HepG2 (cell line): ENCODE results near the gene LRP2. TPM values are rescaled to one million over a fixed set of nuclear protein-coding genes. Genes with fewer than 3 reads are reported as not detected.

Source experiments
- ATAC-seq: fragments of 200-7000 bp; cut with Tn5 transposase; 3 replicates; pipeline ENCODE4 v1.9.1; 2020; ENCODE audit warnings: mild to moderate bottlenecking, moderate library complexity
- BruUV-seq: library from RNA; stranded (reverse); fragments of 400-500 nt; replicated peaks from 2 replicates; lab custom pipeline; 2021; lab: Mats Ljungman, UMichigan
- CTCF ChIA-PET: fragments of 300-600 bp; formaldehyde crosslinking; extraction: SDS; loops from one replicate; lab custom pipeline; 2021; ENCODE audit warnings: low total read pairs, inconsistent platforms, low intra/inter-chr PET ratio; lab: Yijun Ruan, JAX
- POLR2A ChIA-PET: fragments of 350-600 bp; sonication (Branson Sonifier 250); formaldehyde crosslinking; loops from one replicate; lab custom pipeline; 2020; ENCODE audit warnings: antibody characterized with exemption, inconsistent platforms; lab: Yijun Ruan, JAX
- DNase-seq: peaks from one replicate; pipeline ENCODE4 v3.0.0-alpha.2; 2015; ENCODE audit warnings: low spot score
- FAIRE-seq: peaks from 3 replicates; lab custom pipeline; 2011; peaks lifted over from hg19 to GRCh38; lab: Jason Lieb, UNC
- H2AFZ ChIP-seq: one replicate; pipeline ENCODE4 v1.6.1; 2011; ENCODE audit warnings: low read length, inconsistent platforms
- H3K27ac ChIP-seq: fragments of 300-600 bp; 3 replicates; pipeline ENCODE4 v1.8.0; 2011; ENCODE audit warnings: mixed run types, mild to moderate bottlenecking, mixed read lengths, low read length, inconsistent platforms; ENCODE audit not compliant: insufficient read depth; ENCODE audit errors: extremely low read length
- H3K27me3 ChIP-seq, 2 experiments: fragments of 200-600 bp in 1 of 2; 2 replicates in 1 of 2; 3 replicates in 1 of 2; pipeline versions ENCODE4 v1.6.0 to v1.8.0; 2011; ENCODE audit warnings: low read length in 2 of 2, mild to moderate bottlenecking in 2 of 2, moderate library complexity in 2 of 2, inconsistent platforms in 1 of 2; ENCODE audit not compliant: insufficient read depth in 2 of 2, control insufficient read depth in 1 of 2
- H3K36me3 ChIP-seq, 2 experiments: fragments of 200-600 bp in 1 of 2; replicated peaks in 1 of 2; 2 replicates in 1 of 2; 3 replicates in 1 of 2; pipeline versions ENCODE4 v1.5.1 to v1.8.0; 2011; ENCODE audit warnings: low read length in 2 of 2, inconsistent platforms in 1 of 2; ENCODE audit not compliant: insufficient read depth in 2 of 2, control insufficient read depth in 1 of 2
- H3K4me1 ChIP-seq: 2 replicates; pipeline ENCODE4 v1.5.1; 2012; ENCODE audit warnings: low read length, inconsistent platforms; ENCODE audit not compliant: insufficient read depth
- H3K4me2 ChIP-seq: 2 replicates; pipeline ENCODE4 v1.6.0; 2011; ENCODE audit warnings: low read depth, low read length, inconsistent platforms
- H3K4me3 ChIP-seq, 3 experiments: fragments of 200-600 bp in 1 of 3; sonication (generic), shearing (Covaris generic) in 1 of 3; replicated peaks in 1 of 3; 2 replicates each; pipeline ENCODE4 v1.5.1; 2011 to 2016; ENCODE audit warnings: low read length in 3 of 3, inconsistent platforms in 2 of 3, low read depth in 2 of 3, mild to moderate bottlenecking in 2 of 3, control low read depth in 1 of 3, mixed read lengths in 1 of 3; ENCODE audit not compliant: insufficient read depth in 1 of 3
- H3K79me2 ChIP-seq: one replicate; pipeline ENCODE4 v1.6.1; 2011; ENCODE audit warnings: low read length, inconsistent platforms; ENCODE audit not compliant: insufficient read depth
- H3K9ac ChIP-seq: 2 replicates; pipeline ENCODE4 v1.6.0; 2011; ENCODE audit warnings: mild to moderate bottlenecking, low read depth, low read length, inconsistent platforms; ENCODE audit not compliant: insufficient read depth
- H3K9me3 ChIP-seq: 2 replicates; pipeline ENCODE4 v1.5.1; 2012; ENCODE audit warnings: mild to moderate bottlenecking, low read length
- H4K20me1 ChIP-seq: 2 replicates; pipeline ENCODE4 v1.6.0; 2011; ENCODE audit warnings: inconsistent platforms, mild to moderate bottlenecking, low read length, moderate library complexity; ENCODE audit not compliant: insufficient read depth
- ARNT ChIP-seq: fragments of 450-650 bp; IDR thresholded peaks from 2 replicates; pipeline ENCODE4 v1.6.1; 2017
- HOXA9 ChIP-seq: sonication (generic); formaldehyde crosslinking; IDR thresholded peaks from 2 replicates; pipeline ENCODE4 v1.8.1; 2022; ENCODE audit warnings: missing genetic modification reagents, mild to moderate bottlenecking, moderate library complexity, borderline replicate concordance
- TAF15 ChIP-seq: fragments of 200-400 bp; formaldehyde crosslinking; IDR thresholded peaks from one replicate; pipeline ENCODE4 v1.6.1; 2018; ENCODE audit warnings: mild to moderate bottlenecking, low read depth, low read length; ENCODE audit not compliant: poor library complexity, severe bottlenecking
- TCF12 ChIP-seq, 2 experiments: fragments of 450-650 bp in 1 of 2; sonication (generic) in 1 of 2; formaldehyde crosslinking in 1 of 2; IDR thresholded peaks; 2 replicates each; pipeline versions ENCODE4 v1.6.1 to v1.8.0; 2017 to 2022; ENCODE audit warnings: antibody characterized with exemption in 1 of 2, mild to moderate bottlenecking in 1 of 2, missing genetic modification reagents in 1 of 2, moderate library complexity in 1 of 2
- ZMYM4 ChIP-seq: sonication (generic); formaldehyde crosslinking; IDR thresholded peaks from 2 replicates; pipeline ENCODE4 v1.8.1; 2023; ENCODE audit warnings: mild to moderate bottlenecking, missing genetic modification reagents
- ZNF547 ChIP-seq: sonication (generic); formaldehyde crosslinking; IDR thresholded peaks from 2 replicates; pipeline ENCODE4 v1.5.1; 2020; ENCODE audit warnings: mild to moderate bottlenecking, missing genetic modification reagents
- WGBS: methylation state at CpG from one replicate; pipeline ENCODE4 v1.1.6; 2017; ENCODE audit warnings: low lambda C conversion rate; 5-methylcytosine and 5-hydroxymethylcytosine counted together
- in situ Hi-C: cut with HindIII; loops from 2 replicates; pipeline ENCODE4 v1.10.0; 2017; ENCODE audit warnings: low pct_unique_long_range_greater_than_20kb; ENCODE audit not compliant: extremely low pct_ligation_motif_present
- intact Hi-C: fragments of 100-400 bp; cut with micrococcal nuclease; formaldehyde crosslinking; loops from one replicate; pipeline ENCODE4 v1.10.0; 2022; ENCODE audit not compliant: unreplicated experiment
- polyA plus RNA-seq, 8 experiments: library from polyadenylated mRNA; depleted of rRNA in 3 of 8; stranded (reverse) in 7 of 8; unstranded in 1 of 8; fragments of >200 nt; fragmentation: Illumina TruSeq in 4 of 8; extraction: Trizol in 4 of 8; gene quantifications; 2 replicates each; pipeline versions ENCODE4 v1.2.1 to v1.2.3, GENCODE V29; 2011 to 2016; ENCODE audit warnings: low read depth in 4 of 8, missing spikeins in 1 of 8, mixed read lengths in 1 of 8; ENCODE audit not compliant: insufficient read depth in 1 of 8
- total RNA-seq, 5 experiments: library from RNA; depleted of rRNA; stranded (reverse); fragments of >200 nt; fragmentation: Illumina TruSeq; extraction: Trizol; gene quantifications; 2 replicates each; pipeline ENCODE4 v1.2.3, GENCODE V29; 2016; ENCODE audit warnings: low read depth in 1 of 5

The LRP2 gene
- total and polyA plus RNA-seq, 2 of the 13 experiments (the other 11 are each of a cell fraction or from before 2014, with no cell fraction given) = 0.03 to 0.15 TPM

- Histone ChIP-seq H3K27ac (no peak overlapping the region), H3K9me3 (no peaks in the 10 kb centered on the region), H3K27me3 (no peaks in the 10 kb centered on the region; a peak in 1 of 5 replicates), H3K4me1 (no peaks in the 10 kb centered on the region), H3K36me3 (no peaks in the 10 kb centered on the region), H4K20me1 (no peaks in the 10 kb centered on the region), H3K9ac (no peak overlapping the region), H3K4me3 (no peak overlapping the region), H2AFZ (no peak overlapping the region), H3K79me2 (no peaks in the 10 kb centered on the region), H3K4me2 (no peak overlapping the region)
- CTCF ChIA-PET = no interaction called here
- TF ChIP-seq ZMYM4 (CRISPR knock-in tag) = no peak
- no peak for DNase-seq
- POLR2A ChIA-PET = no interaction called here
- no peak for ATAC-seq
- in situ Hi-C loops (no loop called here), intact Hi-C loops (no loop called here)
- WGBS = 32% methylated on average over 2 of the region's 2 CpGs
- FAIRE-seq = no peak
- no TSS peak for BruUV-seq
Observed at GRCh38 chr2:169080250-169081069, 281.9 kb downstream of the LRP2 start.

DNA sequence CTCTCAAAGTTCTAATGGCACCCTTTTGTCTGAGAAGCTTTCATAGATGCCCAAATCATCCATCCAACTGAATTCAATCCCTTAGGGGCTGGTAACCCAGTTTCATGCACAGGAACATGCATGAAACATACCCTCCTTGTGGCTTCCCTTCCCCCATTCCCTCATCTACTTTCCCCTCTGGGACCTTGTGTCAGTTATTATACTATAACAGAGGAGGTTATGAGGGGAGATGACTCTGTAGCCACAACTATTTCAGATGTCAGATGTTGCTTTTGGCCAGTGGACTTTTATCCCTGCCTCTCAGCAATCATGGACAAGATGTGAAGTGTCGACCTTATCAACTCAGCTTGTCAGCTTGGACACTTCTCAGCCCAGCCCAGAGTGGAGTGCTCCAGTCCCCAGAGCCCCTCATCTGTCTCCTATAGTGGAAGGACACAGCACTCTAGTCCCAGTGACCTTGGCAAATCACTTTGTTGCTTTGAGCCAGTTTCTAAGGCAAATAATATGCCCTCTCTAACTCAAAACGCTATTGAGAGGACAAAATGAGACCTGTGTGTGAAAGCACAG lies 284.6 kb downstream of the LRP2 start:
- intact Hi-C loops = no loop called here
- H2AFZ ChIP-seq = no peak overlapping the region
- CTCF ChIA-PET = no interaction called here
- POLR2A ChIA-PET = no interaction called here
- DNase-seq = no peak
- H4K20me1 ChIP-seq = no peaks in the 10 kb centered on the region
- H3K79me2 ChIP-seq = no peaks in the 10 kb centered on the region
- H3K9me3 ChIP-seq = no peaks in the 10 kb centered on the region
- H3K27me3 ChIP-seq = peaks cover 0 to 6% of the 10 kb centered on the region in 2 experiments; a peak in 2 of 5 replicates
- TF ChIP-seq ZNF547 (CRISPR knock-in tag) (no peak), TAF15 (no peak), TCF12 (IDR thresholded peaks at IDR 0.05) (no peak), TCF12 (CRISPR knock-in tag; IDR thresholded peaks at IDR 0.05) (no peak), HOXA9 (CRISPR knock-in tag) (no peak), ARNT (no peak)
- no peak overlapping the region for H3K4me3 ChIP-seq
- no peaks in the 10 kb centered on the region for H3K36me3 ChIP-seq
- in situ Hi-C loops = no loop called here
- no peak overlapping the region for H3K4me2 ChIP-seq
- WGBS = 0% methylated on average over 2 of the region's 2 CpGs
- FAIRE-seq = no peak
- no peak overlapping the region for H3K9ac ChIP-seq
- no peak for ATAC-seq
- no peaks in the 10 kb centered on the region; the same call in 1 of the 2 replicates for H3K4me1 ChIP-seq
- BruUV-seq = no TSS peak
- no peak overlapping the region for H3K27ac ChIP-seq

Other genes with a start within 250 kb of the LRP2 start
- 3.3 and 4.5 TPM in 2 replicates for gene BBS5, start 117.0 kb upstream of the LRP2 start, total RNA-seq (2016; rRNA removed; fragmentation: Illumina TruSeq; extraction: Trizol)
- 1.7 and 1.8 TPM in 2 replicates for gene BBS5, start 117.0 kb upstream of the LRP2 start, polyA plus RNA-seq (2011; rRNA removed)
- 0.27 and 0.31 TPM in 2 replicates for gene KLHL41, start 147.2 kb upstream of the LRP2 start, total RNA-seq (2016; rRNA removed; fragmentation: Illumina TruSeq; extraction: Trizol)
- 0.07 TPM in 1 of 2 replicates, not detected in the other for gene KLHL41, start 147.2 kb upstream of the LRP2 start, polyA plus RNA-seq (2011; rRNA removed)
- 38.0 and 43.2 TPM in 2 replicates for gene FASTKD1, start 211.3 kb upstream of the LRP2 start, total RNA-seq (2016; rRNA removed; fragmentation: Illumina TruSeq; extraction: Trizol)
- gene FASTKD1, start 211.3 kb upstream of the LRP2 start, polyA plus RNA-seq (2011; rRNA removed) = 23.8 and 35.0 TPM in 2 replicates
- 81.0 and 133 TPM in 2 replicates for gene PPIG, start 221.8 kb upstream of the LRP2 start, total RNA-seq (2016; rRNA removed; fragmentation: Illumina TruSeq; extraction: Trizol)
- gene PPIG, start 221.8 kb upstream of the LRP2 start, polyA plus RNA-seq (2011; rRNA removed) = 22.2 and 31.3 TPM in 2 replicates